Prostate gland (tissue), 2 donors: ENCODE measurements around the gene ASGR2.

Experiments
- POLR2A ChIP-seq: fragments of 450-650 bp; IDR thresholded peaks from one replicate; pipeline ENCODE4 v1.6.1; 2016; ENCODE audit warnings: antibody characterized with exemption, mild to moderate bottlenecking
- POLR2AphosphoS5 ChIP-seq: sonication (generic); formaldehyde crosslinking; IDR thresholded peaks from one replicate; pipeline ENCODE4 v1.6.1; 2017; ENCODE audit warnings: antibody characterized with exemption
- TF ChIP-seq, protein P1 (sequence below), 4 experiments: fragments of 200-600 bp in 2 of 4; fragments of 450-650 bp in 2 of 4; sonication (generic) in 2 of 4; IDR thresholded peaks; 1 replicate in 3 of 4; 2 replicates in 1 of 4; pipeline ENCODE4 v1.5.1; 2016 to 2019; ENCODE audit warnings: antibody characterized with exemption in 4 of 4, mild to moderate bottlenecking in 2 of 4, moderate library complexity in 2 of 4

DNA sequence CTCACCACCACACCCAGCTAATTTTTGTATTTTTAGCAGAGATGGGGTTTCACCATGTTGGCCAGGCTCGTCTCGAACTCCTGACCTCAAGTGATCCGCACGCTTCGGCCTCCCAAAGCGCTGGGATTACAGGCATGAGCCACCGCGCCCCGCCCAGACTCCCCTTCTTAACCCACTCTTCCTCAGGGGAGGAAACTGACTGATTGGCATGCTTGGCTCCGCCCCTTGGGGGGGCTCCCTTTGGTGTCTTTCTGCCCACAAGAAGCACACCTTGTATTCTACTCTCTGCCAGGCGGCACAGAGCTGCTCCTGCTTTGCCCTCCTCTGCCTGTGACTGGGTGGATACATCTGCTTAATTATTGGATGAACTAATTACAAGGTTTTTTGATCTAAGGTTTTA is 4.7 kb upstream of the ASGR2 start:
- TF ChIP-seq, protein P1, sequence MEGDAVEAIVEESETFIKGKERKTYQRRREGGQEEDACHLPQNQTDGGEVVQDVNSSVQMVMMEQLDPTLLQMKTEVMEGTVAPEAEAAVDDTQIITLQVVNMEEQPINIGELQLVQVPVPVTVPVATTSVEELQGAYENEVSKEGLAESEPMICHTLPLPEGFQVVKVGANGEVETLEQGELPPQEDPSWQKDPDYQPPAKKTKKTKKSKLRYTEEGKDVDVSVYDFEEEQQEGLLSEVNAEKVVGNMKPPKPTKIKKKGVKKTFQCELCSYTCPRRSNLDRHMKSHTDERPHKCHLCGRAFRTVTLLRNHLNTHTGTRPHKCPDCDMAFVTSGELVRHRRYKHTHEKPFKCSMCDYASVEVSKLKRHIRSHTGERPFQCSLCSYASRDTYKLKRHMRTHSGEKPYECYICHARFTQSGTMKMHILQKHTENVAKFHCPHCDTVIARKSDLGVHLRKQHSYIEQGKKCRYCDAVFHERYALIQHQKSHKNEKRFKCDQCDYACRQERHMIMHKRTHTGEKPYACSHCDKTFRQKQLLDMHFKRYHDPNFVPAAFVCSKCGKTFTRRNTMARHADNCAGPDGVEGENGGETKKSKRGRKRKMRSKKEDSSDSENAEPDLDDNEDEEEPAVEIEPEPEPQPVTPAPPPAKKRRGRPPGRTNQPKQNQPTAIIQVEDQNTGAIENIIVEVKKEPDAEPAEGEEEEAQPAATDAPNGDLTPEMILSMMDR (IDR thresholded peaks at IDR 0.05): no peak
- TF ChIP-seq POLR2AphosphoS5 (no peak), POLR2A (no peak)
